SU-DHL-6 (cell line): ENCODE data around the gene FAXC.

Experiments
- H2AFZ ChIP-seq: fragments of 200-600 bp; sonication (generic); 2 replicates; pipeline ENCODE4 v1.6.1; 2014; ENCODE audit warnings: low read depth, mild to moderate bottlenecking, moderate library complexity, mixed read lengths, antibody characterized with exemption, low read length; ENCODE audit not compliant: severe bottlenecking
- H3F3A ChIP-seq: fragments of 200-600 bp; shearing (Covaris generic); 2 replicates; pipeline ENCODE4 v1.6.0; 2016; ENCODE audit warnings: antibody characterized with exemption, mild to moderate bottlenecking; ENCODE audit not compliant: insufficient read depth
- H3K27ac ChIP-seq: fragments of 200-600 bp; sonication (generic); 2 replicates; pipeline ENCODE4 v1.5.1; 2016; ENCODE audit warnings: low read depth, mild to moderate bottlenecking, low read length, moderate library complexity, mixed read lengths
- H3K27me3 ChIP-seq: fragments of 200-600 bp; sonication (generic), shearing (Covaris generic); 2 replicates; pipeline ENCODE4 v1.6.0; 2014; ENCODE audit warnings: mild to moderate bottlenecking, low read length
- H3K36me3 ChIP-seq: fragments of 200-600 bp; sonication (generic); 2 replicates; pipeline ENCODE4 v1.6.1; 2014; ENCODE audit warnings: mild to moderate bottlenecking, low read length, mixed read lengths
- H3K4me2 ChIP-seq: fragments of 300-600, 200-600 bp; shearing (Covaris generic), sonication (generic); 2 replicates; pipeline ENCODE4 v1.6.0; 2014; ENCODE audit warnings: low read length, low read depth, mild to moderate bottlenecking; ENCODE audit not compliant: poor library complexity, severe bottlenecking
- H3K4me3 ChIP-seq: fragments of 200-600 bp; sonication (generic); 2 replicates; pipeline ENCODE4 v1.5.1; 2014; ENCODE audit warnings: antibody characterized with exemption, low read length, mild to moderate bottlenecking, mixed read lengths; ENCODE audit not compliant: insufficient read depth, poor library complexity, severe bottlenecking
- H3K79me2 ChIP-seq: fragments of 200-600 bp; sonication (generic); 2 replicates; pipeline ENCODE4 v1.6.1; 2014; ENCODE audit warnings: mild to moderate bottlenecking, low read length, moderate library complexity; ENCODE audit not compliant: insufficient read depth
- H3K9ac ChIP-seq: fragments of 200-600 bp; sonication (generic); 2 replicates; pipeline ENCODE4 v1.7.0; 2014; ENCODE audit warnings: mild to moderate bottlenecking, low read length
- H3K9me2 ChIP-seq: fragments of 200-600 bp; sonication (generic); replicated peaks from 2 replicates; pipeline ENCODE4 v1.6.1; 2014; ENCODE audit warnings: low read length; ENCODE audit not compliant: insufficient read depth
- H3K9me3 ChIP-seq: fragments of 200-600 bp; sonication (generic); 2 replicates; pipeline ENCODE4 v1.6.1; 2014; ENCODE audit warnings: low read length, mixed read lengths; ENCODE audit not compliant: insufficient read depth
- H4K20me1 ChIP-seq: fragments of 200-600 bp; sonication (generic); 2 replicates; pipeline ENCODE4 v1.6.1; 2014; ENCODE audit warnings: low read depth, mild to moderate bottlenecking, antibody characterized with exemption, low read length, moderate library complexity, mixed read lengths
- CTCF ChIP-seq: fragments of 200-600 bp; sonication (generic); IDR thresholded peaks from one replicate; pipeline ENCODE4 v1.5.1; 2017; ENCODE audit warnings: antibody characterized with exemption, mild to moderate bottlenecking, low read length, moderate library complexity; ENCODE audit not compliant: insufficient read depth, poor library complexity, severe bottlenecking
- EZH2phosphoT487 ChIP-seq: fragments of 200-600 bp; sonication (generic), shearing (Covaris generic); conservative IDR thresholded peaks from 2 replicates; pipeline ENCODE4 v1.6.1; 2018; ENCODE audit warnings: mild to moderate bottlenecking, antibody characterized with exemption, low read length, moderate library complexity, mixed read lengths

FAXC gene

DNA sequence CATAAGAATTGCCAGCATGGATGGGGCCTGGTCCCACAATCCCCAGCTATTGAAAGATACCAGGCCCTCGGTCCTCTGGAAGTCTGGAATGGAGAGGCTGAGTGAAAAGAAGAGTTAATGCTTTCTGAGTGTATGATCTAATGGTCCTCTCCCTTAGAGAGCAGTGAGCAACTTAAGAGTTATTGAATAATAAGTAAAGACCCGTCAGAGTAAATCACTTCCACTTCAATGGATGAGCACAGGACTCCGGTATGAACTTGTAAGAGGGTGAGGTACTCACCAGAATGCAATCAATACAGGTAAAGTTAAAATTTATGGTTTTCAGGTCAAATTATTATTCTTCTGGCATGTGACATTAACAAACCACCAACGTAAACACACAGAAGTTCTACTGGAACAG lies 39.9 kb downstream of the FAXC start:
- Histone ChIP-seq H3K4me3 (no peak overlapping the region), H3K27me3 (no peaks in the 10 kb centered on the region), H3K9me2 (no peaks in the 10 kb centered on the region), H3K36me3 (no peaks in the 10 kb centered on the region), H2AFZ (no peak overlapping the region), H3K4me2 (no peak overlapping the region), H3K9ac (no peak overlapping the region), H4K20me1 (no peaks in the 10 kb centered on the region), H3F3A (no peaks in the 10 kb centered on the region), H3K27ac (no peak overlapping the region), H3K79me2 (no peaks in the 10 kb centered on the region), H3K9me3 (no peaks in the 10 kb centered on the region)
- TF ChIP-seq CTCF (no peak), EZH2phosphoT487 (no peak)

DNA sequence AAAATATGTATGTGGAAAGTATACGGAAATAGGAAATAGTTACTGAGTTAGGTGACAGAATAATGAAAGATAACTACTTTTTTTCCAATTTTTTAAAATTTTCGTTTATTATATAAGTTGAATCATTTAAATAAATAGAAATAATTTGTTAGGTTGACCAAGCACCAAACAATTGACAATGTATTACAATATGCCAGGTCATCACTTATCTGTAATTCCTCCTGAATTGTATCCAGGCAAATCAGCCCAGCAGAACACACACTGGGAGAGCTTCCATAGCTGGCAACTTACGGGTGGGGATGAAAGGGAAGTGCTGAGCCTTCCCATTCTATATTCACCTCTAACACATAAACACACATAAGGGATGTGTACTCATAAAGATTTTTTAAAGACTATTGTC lies 40.7 kb downstream of the FAXC start:
- H3F3A ChIP-seq: no peaks in the 10 kb centered on the region
- TF ChIP-seq EZH2phosphoT487: no peak
- TF ChIP-seq CTCF: no peak
- H3K36me3 ChIP-seq: no peaks in the 10 kb centered on the region
- H3K9ac ChIP-seq: no peak overlapping the region
- H3K27me3 ChIP-seq: no peaks in the 10 kb centered on the region
- no peaks in the 10 kb centered on the region for H4K20me1 ChIP-seq
- H3K79me2 ChIP-seq: no peaks in the 10 kb centered on the region
- no peak overlapping the region for H3K4me3 ChIP-seq
- no peak overlapping the region for H3K4me2 ChIP-seq
- H3K9me3 ChIP-seq: no peaks in the 10 kb centered on the region
- no peak overlapping the region for H2AFZ ChIP-seq
- H3K9me2 ChIP-seq: no peaks in the 10 kb centered on the region
- H3K27ac ChIP-seq: no peak overlapping the region

GRCh38 chr6:99307295-99307907 lies 42.1 kb downstream of the FAXC start:
- no peak overlapping the region for H3K4me2 ChIP-seq
- H3K9me3 ChIP-seq: no peaks in the 10 kb centered on the region
- no peaks in the 10 kb centered on the region for H3K79me2 ChIP-seq
- H3K9ac ChIP-seq: no peak overlapping the region
- no peaks in the 10 kb centered on the region for H3K27me3 ChIP-seq
- TF ChIP-seq CTCF (no peak), EZH2phosphoT487 (no peak)
- no peak overlapping the region for H3K4me3 ChIP-seq
- H3K9me2 ChIP-seq: no peaks in the 10 kb centered on the region
- H2AFZ ChIP-seq: no peak overlapping the region
- no peaks in the 10 kb centered on the region for H3F3A ChIP-seq
- no peak overlapping the region for H3K27ac ChIP-seq
- H4K20me1 ChIP-seq: no peaks in the 10 kb centered on the region
- H3K36me3 ChIP-seq: no peaks in the 10 kb centered on the region
